HUES48 (cell line): ENCODE data around the gene CLK1.
"Not testable (repeated sequence)": the region's sequence is repeated elsewhere in the genome, so short reads cannot be mapped to it uniquely, and the experiment has no call there.

ENCODE experiments used
- H3K27ac ChIP-seq: one replicate; pipeline ENCODE4 v1.7.0; 2013; ENCODE audit warnings: low read depth, low read length, inconsistent platforms
- H3K27me3 ChIP-seq: 2 replicates; pipeline ENCODE4 v1.6.1; 2013; ENCODE audit warnings: mild to moderate bottlenecking, low read length; ENCODE audit not compliant: control insufficient read depth, insufficient read depth
- H3K36me3 ChIP-seq: 2 replicates; pipeline ENCODE4 v1.6.1; 2013; ENCODE audit warnings: low read length; ENCODE audit not compliant: control insufficient read depth, insufficient read depth
- H3K4me1 ChIP-seq: 2 replicates; pipeline ENCODE4 v1.6.1; 2013; ENCODE audit warnings: mild to moderate bottlenecking, low read length; ENCODE audit not compliant: control insufficient read depth, insufficient read depth
- H3K4me3 ChIP-seq: 2 replicates; pipeline ENCODE4 v1.5.1; 2013; ENCODE audit warnings: mild to moderate bottlenecking, low read depth, low read length
- H3K9ac ChIP-seq: 2 replicates; pipeline ENCODE4 v1.6.1; 2013; ENCODE audit warnings: mild to moderate bottlenecking, low read depth, low read length, moderate library complexity
- H3K9me3 ChIP-seq: 2 replicates; pipeline ENCODE4 v1.6.1; 2013; ENCODE audit warnings: low read length; ENCODE audit not compliant: control insufficient read depth, insufficient read depth

Gene CLK1

DNA sequence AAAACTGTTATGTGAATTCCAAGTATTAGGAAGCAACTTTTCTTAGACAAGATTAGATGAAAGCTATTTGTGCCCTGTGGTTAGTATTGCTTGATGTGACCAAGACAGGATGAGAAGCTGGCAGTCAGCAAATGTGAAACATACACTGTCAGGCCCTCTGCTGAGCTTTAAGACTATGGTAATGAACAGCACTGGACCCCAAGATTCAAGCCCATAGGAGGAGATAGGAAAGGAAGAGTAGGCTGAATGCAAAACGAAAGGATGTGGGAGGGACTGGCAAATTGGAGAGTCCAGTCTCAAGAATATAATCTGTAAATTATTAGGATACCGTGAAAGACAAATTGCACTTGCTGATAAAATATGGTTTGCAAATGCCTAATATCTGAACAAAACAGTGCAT, 36.4 kb downstream of the CLK1 start:
- no peaks in the 10 kb centered on the region for H3K9me3 ChIP-seq
- no peaks in the 10 kb centered on the region for H3K27me3 ChIP-seq
- no peak overlapping the region for H3K27ac ChIP-seq
- H3K4me3 ChIP-seq = no peak overlapping the region
- no peaks in the 10 kb centered on the region for H3K4me1 ChIP-seq
- no peak overlapping the region for H3K9ac ChIP-seq
- H3K36me3 ChIP-seq = peaks cover 9% of the 10 kb centered on the region

GRCh38 chr2:200821686-200822245, 42.7 kb downstream of the CLK1 start:
- peaks cover 62% of the 10 kb centered on the region for H3K36me3 ChIP-seq
- H3K4me3 ChIP-seq = no peak overlapping the region
- no peak overlapping the region for H3K27ac ChIP-seq
- no peaks in the 10 kb centered on the region for H3K4me1 ChIP-seq
- no peaks in the 10 kb centered on the region for H3K9me3 ChIP-seq
- H3K9ac ChIP-seq = no peak overlapping the region
- H3K27me3 ChIP-seq = no peaks in the 10 kb centered on the region

GRCh38 chr2:200820573-200821234, 43.8 kb downstream of the CLK1 start:
- Histone ChIP-seq H3K27ac (no peak overlapping the region), H3K9ac (no peak overlapping the region), H3K27me3 (no peaks in the 10 kb centered on the region), H3K4me1 (no peaks in the 10 kb centered on the region), H3K9me3 (no peaks in the 10 kb centered on the region), H3K4me3 (no peak overlapping the region), H3K36me3 (peaks cover 73% of the 10 kb centered on the region)

DNA sequence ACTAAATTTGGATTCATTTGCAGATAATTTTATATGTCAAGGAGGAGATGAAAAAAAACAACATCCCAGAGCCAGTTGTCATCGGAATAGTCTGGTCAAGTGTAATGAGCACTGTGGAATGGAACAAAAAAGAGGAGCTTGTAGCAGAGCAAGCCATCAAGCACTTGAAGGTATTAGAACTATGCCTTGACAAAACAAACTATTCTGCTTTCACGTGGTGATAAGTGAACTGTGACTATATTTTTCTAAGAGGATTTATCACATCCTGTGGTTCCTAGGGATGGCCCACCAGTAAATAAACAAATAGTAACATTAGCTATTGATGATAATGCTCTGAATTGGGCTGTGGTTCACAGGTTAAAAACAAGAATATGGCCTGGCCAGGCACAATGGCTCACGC, 45.7 kb downstream of the CLK1 start:
- H3K27me3 ChIP-seq, H3K4me3 ChIP-seq, H3K9me3 ChIP-seq, H3K9ac ChIP-seq, H3K27ac ChIP-seq, H3K4me1 ChIP-seq: not testable (repeated sequence)
- H3K36me3 ChIP-seq = peaks cover 84% of the 10 kb centered on the region

DNA sequence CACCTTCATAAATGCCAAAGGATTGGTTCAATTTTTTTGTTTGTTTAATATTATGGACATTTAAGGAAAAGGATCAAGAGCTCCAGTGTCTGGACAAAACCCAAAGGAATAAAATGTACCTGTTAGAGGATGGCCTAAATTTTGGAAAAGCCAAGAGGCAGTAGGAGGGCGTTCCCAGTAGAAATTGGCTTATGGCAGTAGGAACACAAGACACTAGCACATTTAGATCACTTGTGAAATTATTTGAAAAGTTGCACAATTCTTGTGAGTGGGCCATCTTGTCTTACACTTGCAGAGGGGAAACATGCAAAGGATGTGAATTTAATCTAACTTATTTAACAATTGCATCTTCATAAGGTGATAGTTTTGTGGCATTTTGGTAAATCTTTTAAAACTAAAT, 49.5 kb downstream of the CLK1 start:
- Histone ChIP-seq H3K27ac (no peak overlapping the region), H3K4me3 (no peak overlapping the region), H3K36me3 (peaks cover 71% of the 10 kb centered on the region), H3K9ac (no peak overlapping the region), H3K4me1 (peaks cover 14% of the 10 kb centered on the region), H3K27me3 (no peaks in the 10 kb centered on the region), H3K9me3 (no peaks in the 10 kb centered on the region)

DNA sequence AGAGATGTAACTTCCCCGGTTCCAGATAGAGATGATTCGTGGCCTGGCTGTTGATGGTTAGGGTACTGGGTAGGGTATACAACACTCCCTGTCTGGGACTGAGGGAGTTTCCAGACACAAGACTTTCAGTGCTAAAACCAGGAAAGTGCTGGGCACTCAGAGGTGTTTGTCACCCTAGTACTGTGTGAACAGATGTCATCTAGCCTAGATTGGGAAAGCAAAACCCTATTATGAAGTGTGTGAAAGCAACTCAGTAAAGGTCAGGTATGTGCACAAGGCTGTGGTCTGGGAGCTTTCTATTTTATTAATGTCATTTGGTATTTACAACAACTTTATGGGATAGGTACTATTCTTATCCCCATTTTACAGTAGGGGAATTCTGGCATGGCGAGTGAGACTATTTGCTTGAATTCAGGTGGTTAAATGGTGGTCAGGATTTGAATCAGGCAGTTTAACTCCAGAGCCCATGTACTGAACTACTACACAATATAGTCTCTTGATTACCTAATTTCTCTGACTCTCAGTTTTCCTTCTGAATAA, 50.1 kb downstream of the CLK1 start:
- H3K4me1 ChIP-seq = peaks cover 14% of the 10 kb centered on the region
- H3K36me3 ChIP-seq = peaks cover 66% of the 10 kb centered on the region
- H3K9me3 ChIP-seq = no peaks in the 10 kb centered on the region
- H3K4me3 ChIP-seq = no peak overlapping the region
- no peak overlapping the region for H3K27ac ChIP-seq
- no peaks in the 10 kb centered on the region for H3K27me3 ChIP-seq
- H3K9ac ChIP-seq = no peak overlapping the region

DNA sequence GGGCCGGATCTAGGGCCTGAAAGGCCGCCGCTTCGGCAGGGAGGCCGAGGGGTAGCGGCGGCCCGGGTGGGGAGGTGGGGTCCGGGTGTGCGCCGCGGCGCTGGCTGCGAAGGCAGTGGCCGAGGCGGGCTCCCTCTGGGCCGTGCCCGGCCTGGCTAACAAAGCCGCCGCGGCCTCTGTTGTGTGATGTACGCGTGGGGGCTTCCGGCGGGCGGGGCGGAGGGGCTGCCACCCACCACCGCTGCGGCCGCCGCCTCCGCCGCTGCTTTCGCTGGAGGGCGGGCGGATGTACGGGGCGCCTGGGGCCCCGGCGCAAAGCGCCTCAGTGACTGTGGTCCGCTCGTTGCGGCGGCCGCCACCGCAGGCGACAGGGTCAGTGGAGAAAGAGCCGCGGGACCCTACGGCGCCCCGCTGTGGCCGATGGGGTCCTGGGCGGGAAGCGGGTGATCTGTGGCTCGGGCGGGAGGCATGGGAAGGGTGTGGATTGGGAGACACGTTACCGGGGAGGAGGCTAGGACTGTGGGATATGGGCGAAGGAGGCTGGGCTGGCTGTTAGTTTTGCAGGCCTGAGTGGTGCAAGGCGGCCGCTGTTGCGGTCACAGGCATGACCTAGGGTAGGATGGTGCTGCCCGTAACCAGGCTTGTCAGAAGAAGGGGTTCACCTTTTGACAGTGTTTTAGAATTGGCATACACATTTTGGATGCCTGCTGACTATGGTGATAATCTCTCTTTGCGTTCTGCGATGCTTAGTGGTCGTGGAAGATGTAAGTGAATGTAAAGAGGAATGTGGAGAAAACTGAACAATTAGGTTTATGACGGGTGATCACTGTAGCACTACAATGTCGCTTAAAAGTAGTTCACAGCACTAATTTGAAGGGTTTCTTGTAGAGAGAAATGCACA, 52.1 kb downstream of the CLK1 start:
- H3K9ac ChIP-seq = peak overlapping the region; percentile 100
- no peaks in the 10 kb centered on the region for H3K9me3 ChIP-seq
- peak overlapping the region; percentile 97 for H3K27ac ChIP-seq
- H3K4me1 ChIP-seq = peaks cover 14% of the 10 kb centered on the region
- H3K27me3 ChIP-seq = no peaks in the 10 kb centered on the region
- peak overlapping the region; percentile 98 for H3K4me3 ChIP-seq
- peaks cover 46% of the 10 kb centered on the region for H3K36me3 ChIP-seq

- Histone ChIP-seq H3K27me3 (no peaks in the 10 kb centered on the region), H3K4me3 (peak within 1 kb of the TSS; percentile 98), H3K4me1 (peaks cover 14% of the 10 kb centered on the region), H3K9ac (peak within 1 kb of the TSS; percentile 100), H3K9me3 (no peaks in the 10 kb centered on the region), H3K27ac (peak within 1 kb of the TSS; percentile 97), H3K36me3 (peaks cover 37% of the 10 kb centered on the region)
Observed at GRCh38 chr2:200811333-200812121, 52.9 kb downstream of the CLK1 start, which contains the start of gene BZW1. TSS of gene BZW1 (plus strand) at chr2:200811910. CDS start at chr2:200813218, 1,308 bp downstream.

DNA sequence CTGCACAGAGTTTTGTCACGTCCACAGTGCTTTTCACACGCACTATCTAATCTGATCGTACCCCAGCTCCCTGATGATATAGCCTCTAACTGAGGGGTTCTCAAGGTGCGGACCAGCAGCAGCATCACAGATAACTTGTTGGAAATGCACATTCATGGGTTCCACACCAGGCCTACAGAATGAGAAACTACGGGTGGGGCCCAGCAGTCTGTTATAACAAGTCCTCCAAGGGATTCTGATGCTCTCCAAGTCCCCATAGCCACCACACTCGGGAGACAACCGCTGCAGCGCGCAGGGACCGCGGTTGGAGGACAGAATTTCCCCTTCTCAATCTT, 53.5 kb downstream of the CLK1 start:
- Histone ChIP-seq H3K36me3 (peaks cover 32% of the 10 kb centered on the region), H3K27ac (peak overlapping the region; percentile 58), H3K4me3 (peak overlapping the region; percentile 60), H3K4me1 (peaks cover 14% of the 10 kb centered on the region), H3K9ac (peak overlapping the region; percentile 2; the same call in 1 of the 2 replicates), H3K27me3 (no peaks in the 10 kb centered on the region), H3K9me3 (no peaks in the 10 kb centered on the region)

GRCh38 chr2:200810252-200810997, 54.0 kb downstream of the CLK1 start:
- Histone ChIP-seq H3K4me3 (peak overlapping the region; percentile 60), H3K27ac (peak overlapping the region; percentile 58), H3K36me3 (peaks cover 26% of the 10 kb centered on the region), H3K9me3 (no peaks in the 10 kb centered on the region), H3K27me3 (no peaks in the 10 kb centered on the region), H3K4me1 (peaks cover 14% of the 10 kb centered on the region), H3K9ac (0 out of 2 replicates have a peak overlapping the region, but pooled peaks have one; percentile 2)
